SU-DHL-6 (cell line): Measurements from ENCODE around the gene VWCE.

Experiments used
- H2AFZ ChIP-seq: fragments of 200-600 bp; sonication (generic); 2 replicates; pipeline ENCODE4 v1.6.1; 2014; ENCODE audit warnings: low read depth, mild to moderate bottlenecking, moderate library complexity, mixed read lengths, antibody characterized with exemption, low read length; ENCODE audit not compliant: severe bottlenecking
- H3F3A ChIP-seq: fragments of 200-600 bp; shearing (Covaris generic); 2 replicates; pipeline ENCODE4 v1.6.0; 2016; ENCODE audit warnings: antibody characterized with exemption, mild to moderate bottlenecking; ENCODE audit not compliant: insufficient read depth
- H3K27ac ChIP-seq: fragments of 200-600 bp; sonication (generic); 2 replicates; pipeline ENCODE4 v1.5.1; 2016; ENCODE audit warnings: low read depth, mild to moderate bottlenecking, low read length, moderate library complexity, mixed read lengths
- H3K27me3 ChIP-seq: fragments of 200-600 bp; sonication (generic), shearing (Covaris generic); 2 replicates; pipeline ENCODE4 v1.6.0; 2014; ENCODE audit warnings: mild to moderate bottlenecking, low read length
- H3K36me3 ChIP-seq: fragments of 200-600 bp; sonication (generic); 2 replicates; pipeline ENCODE4 v1.6.1; 2014; ENCODE audit warnings: mild to moderate bottlenecking, low read length, mixed read lengths
- H3K4me2 ChIP-seq: fragments of 300-600, 200-600 bp; shearing (Covaris generic), sonication (generic); 2 replicates; pipeline ENCODE4 v1.6.0; 2014; ENCODE audit warnings: low read length, low read depth, mild to moderate bottlenecking; ENCODE audit not compliant: poor library complexity, severe bottlenecking
- H3K4me3 ChIP-seq: fragments of 200-600 bp; sonication (generic); 2 replicates; pipeline ENCODE4 v1.5.1; 2014; ENCODE audit warnings: antibody characterized with exemption, low read length, mild to moderate bottlenecking, mixed read lengths; ENCODE audit not compliant: insufficient read depth, poor library complexity, severe bottlenecking
- H3K79me2 ChIP-seq: fragments of 200-600 bp; sonication (generic); 2 replicates; pipeline ENCODE4 v1.6.1; 2014; ENCODE audit warnings: mild to moderate bottlenecking, low read length, moderate library complexity; ENCODE audit not compliant: insufficient read depth
- H3K9ac ChIP-seq: fragments of 200-600 bp; sonication (generic); 2 replicates; pipeline ENCODE4 v1.7.0; 2014; ENCODE audit warnings: mild to moderate bottlenecking, low read length
- H3K9me2 ChIP-seq: fragments of 200-600 bp; sonication (generic); replicated peaks from 2 replicates; pipeline ENCODE4 v1.6.1; 2014; ENCODE audit warnings: low read length; ENCODE audit not compliant: insufficient read depth
- H3K9me3 ChIP-seq: fragments of 200-600 bp; sonication (generic); 2 replicates; pipeline ENCODE4 v1.6.1; 2014; ENCODE audit warnings: low read length, mixed read lengths; ENCODE audit not compliant: insufficient read depth
- H4K20me1 ChIP-seq: fragments of 200-600 bp; sonication (generic); 2 replicates; pipeline ENCODE4 v1.6.1; 2014; ENCODE audit warnings: low read depth, mild to moderate bottlenecking, antibody characterized with exemption, low read length, moderate library complexity, mixed read lengths
- CTCF ChIP-seq: fragments of 200-600 bp; sonication (generic); IDR thresholded peaks from one replicate; pipeline ENCODE4 v1.5.1; 2017; ENCODE audit warnings: antibody characterized with exemption, mild to moderate bottlenecking, low read length, moderate library complexity; ENCODE audit not compliant: insufficient read depth, poor library complexity, severe bottlenecking
- EZH2phosphoT487 ChIP-seq: fragments of 200-600 bp; sonication (generic), shearing (Covaris generic); conservative IDR thresholded peaks from 2 replicates; pipeline ENCODE4 v1.6.1; 2018; ENCODE audit warnings: mild to moderate bottlenecking, antibody characterized with exemption, low read length, moderate library complexity, mixed read lengths

VWCE gene

GRCh38 chr11:61329871-61330270 lies 34.8 kb upstream of the VWCE start:
- Histone ChIP-seq H3K9ac (no peak overlapping the region), H3K9me3 (no peaks in the 10 kb centered on the region), H3F3A (peaks cover 15% of the 10 kb centered on the region), H4K20me1 (peaks cover 17% of the 10 kb centered on the region; the same call in 1 of the 2 replicates), H3K27me3 (no peaks in the 10 kb centered on the region), H3K4me3 (no peak overlapping the region), H2AFZ (no peak overlapping the region), H3K27ac (no peak overlapping the region), H3K79me2 (peaks cover 54% of the 10 kb centered on the region), H3K9me2 (no peaks in the 10 kb centered on the region), H3K36me3 (peaks cover 13% of the 10 kb centered on the region; the same call in 1 of the 2 replicates), H3K4me2 (no peak overlapping the region)
- TF ChIP-seq CTCF (no peak), EZH2phosphoT487 (no peak)

- Histone ChIP-seq H3K36me3 (peaks cover 19% of the 10 kb centered on the region), H3K9me2 (no peaks in the 10 kb centered on the region), H3K27ac (no peak overlapping the region), H3K79me2 (peaks cover 54% of the 10 kb centered on the region), H3F3A (0 out of 2 replicates have a peak, but pooled peaks cover under 1% of the 10 kb centered on the region), H3K4me2 (no peak overlapping the region), H3K9ac (no peak overlapping the region), H3K9me3 (no peaks in the 10 kb centered on the region), H3K27me3 (no peaks in the 10 kb centered on the region), H2AFZ (no peak overlapping the region), H3K4me3 (no peak overlapping the region), H4K20me1 (peaks cover 17% of the 10 kb centered on the region; the same call in 1 of the 2 replicates)
- TF ChIP-seq EZH2phosphoT487 = no peak
- TF ChIP-seq CTCF = no peak
Measured at GRCh38 chr11:61328351-61328750, 33.2 kb upstream of the VWCE start.

GRCh38 chr11:61327669-61328071 lies 32.6 kb upstream of the VWCE start:
- no peaks in the 10 kb centered on the region for H3F3A ChIP-seq
- no peaks in the 10 kb centered on the region for H3K27me3 ChIP-seq
- TF ChIP-seq EZH2phosphoT487 = no peak
- no peak for TF ChIP-seq CTCF
- H3K79me2 ChIP-seq = peaks cover 52% of the 10 kb centered on the region
- H3K4me3 ChIP-seq = no peak overlapping the region
- H3K4me2 ChIP-seq = no peak overlapping the region
- peaks cover 17% of the 10 kb centered on the region; the same call in 1 of the 2 replicates for H4K20me1 ChIP-seq
- peaks cover 26% of the 10 kb centered on the region for H3K36me3 ChIP-seq
- H3K27ac ChIP-seq = no peak overlapping the region
- H3K9me2 ChIP-seq = no peaks in the 10 kb centered on the region
- H2AFZ ChIP-seq = no peak overlapping the region
- H3K9ac ChIP-seq = no peak overlapping the region
- no peaks in the 10 kb centered on the region for H3K9me3 ChIP-seq
